ENCODE results near the gene ATP7A.
"Not testable (repeated sequence)": the region's sequence is repeated elsewhere in the genome, so short reads cannot be mapped to it uniquely, and the experiment has no call there.

ATP7A gene

DNA sequence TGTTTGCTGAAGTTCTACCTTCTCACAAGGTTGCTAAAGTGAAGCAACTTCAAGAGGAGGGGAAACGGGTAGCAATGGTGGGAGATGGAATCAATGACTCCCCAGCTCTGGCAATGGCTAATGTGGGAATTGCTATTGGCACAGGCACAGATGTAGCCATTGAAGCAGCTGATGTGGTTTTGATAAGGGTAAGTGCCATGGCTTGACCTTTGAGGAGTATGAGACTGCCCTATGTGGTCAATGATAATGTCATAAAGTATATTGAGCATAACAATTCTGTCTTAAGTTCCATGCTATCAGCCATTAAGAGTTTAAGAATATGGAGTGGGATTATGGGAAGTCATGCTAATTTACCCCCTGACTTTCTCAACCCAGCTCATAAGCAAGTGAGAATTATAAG is 132.1 kb downstream of the ATP7A start:
- no peak for DNase-seq

DNA sequence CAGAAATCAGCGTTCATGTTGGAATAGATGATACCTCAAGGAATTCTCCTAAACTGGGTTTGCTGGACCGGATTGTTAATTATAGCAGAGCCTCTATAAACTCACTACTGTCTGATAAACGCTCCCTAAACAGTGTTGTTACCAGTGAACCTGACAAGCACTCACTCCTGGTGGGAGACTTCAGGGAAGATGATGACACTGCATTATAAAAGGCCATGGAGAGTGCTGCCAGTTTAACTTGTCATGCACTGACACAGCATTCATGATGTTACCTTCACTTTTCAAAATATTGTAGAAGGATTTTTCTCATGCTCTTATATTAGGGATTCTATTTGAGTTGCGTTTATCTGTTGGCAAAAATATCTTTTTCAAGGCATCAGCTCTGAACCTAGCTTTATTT is 135.9 kb downstream of the ATP7A start:
- DNase-seq, result no peak

GRCh38 chrX:78048052-78048451 is 137.6 kb downstream of the ATP7A start:
- no peak for DNase-seq

GRCh38 chrX:78063687-78064086 is 153.2 kb downstream of the ATP7A start:
- DNase-seq, result no peak

GRCh38 chrX:78064152-78064551 is 153.7 kb downstream of the ATP7A start:
- DNase-seq, result no peak

- peak; percentile 13 for DNase-seq
Measured at GRCh38 chrX:78064698-78065601, 154.5 kb downstream of the ATP7A start.

GRCh38 chrX:78066110-78066509 is 155.6 kb downstream of the ATP7A start:
- DNase-seq, result no peak

- no peak for DNase-seq
Measured at GRCh38 chrX:78071331-78071730, 160.8 kb downstream of the ATP7A start.

GRCh38 chrX:78073147-78074077 is 162.9 kb downstream of the ATP7A start:
- peak; percentile 4 for DNase-seq

DNA sequence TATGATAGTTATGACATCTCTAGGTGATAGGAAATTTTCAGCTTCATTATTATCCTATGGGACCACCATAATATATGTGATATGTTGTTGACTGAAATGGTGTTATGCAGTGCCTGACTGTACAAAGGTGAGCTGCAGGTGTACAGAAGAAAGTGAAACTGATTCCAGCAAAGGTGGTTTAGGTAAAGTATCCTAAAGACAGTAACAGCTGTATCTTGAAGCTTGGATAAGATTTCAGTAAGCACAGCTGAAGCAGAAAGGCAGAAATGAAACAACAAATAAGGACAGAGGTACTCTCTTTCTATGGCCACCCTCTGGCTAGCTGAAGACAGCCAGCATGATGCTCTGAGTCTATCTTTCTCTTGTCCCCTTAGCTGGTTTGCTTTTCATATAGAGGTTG is 163.6 kb downstream of the ATP7A start:
- DNase-seq, result no peak

- peak; percentile 20 for DNase-seq
Measured at GRCh38 chrX:78075787-78076389, 165.4 kb downstream of the ATP7A start.

- DNase-seq, result not testable (repeated sequence)
Measured at GRCh38 chrX:78081413-78081812, 170.9 kb downstream of the ATP7A start.

DNA sequence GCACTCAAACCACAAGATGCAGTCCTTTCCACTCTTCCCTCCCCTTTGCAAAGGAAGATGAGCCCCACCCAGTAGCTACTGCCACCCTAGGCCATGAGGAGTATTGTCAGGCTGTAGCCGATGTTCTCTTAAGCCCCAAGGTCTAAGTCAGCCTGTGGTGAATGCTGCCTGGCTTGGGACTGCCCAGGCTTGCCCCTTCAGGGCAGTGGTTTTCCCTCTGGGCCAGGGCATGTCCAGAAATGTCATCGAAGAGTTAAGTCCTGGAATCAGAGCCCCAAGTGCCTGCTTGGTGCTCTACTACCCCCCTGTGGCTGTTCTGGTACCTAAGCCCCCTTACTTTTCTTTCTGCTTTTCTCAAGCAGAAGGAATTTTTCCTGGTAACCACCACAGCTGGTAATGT is 181.8 kb downstream of the ATP7A start:
- no peak for DNase-seq

- DNase-seq, result no peak
Measured at GRCh38 chrX:78098108-78098507, 187.6 kb downstream of the ATP7A start.

All from stimulated activated CD4-positive, alpha-beta T cell treated with anti-CD3 and anti-CD28 coated beads, Interleukin-4, amount 100 ng/mL, for 24 hours (primary cell).